Measurements from ENCODE around the gene GALNT5.
A peak's percentile ranks its signal among the peaks of the same experiment; 100 is the strongest.
"Not testable (repeated sequence)": the region's sequence is repeated elsewhere in the genome, so short reads cannot be mapped to it uniquely, and the experiment has no call there.

Gene GALNT5

GRCh38 chr2:157257312-157258252, at the start of gene GALNT5:
GALNT5 (plus strand) TSS chr2:157257705; CDS start chr2:157258083, 378 bp downstream.
- peak; percentile 68 for DNase-seq

GRCh38 chr2:157216286-157216965, 41.1 kb upstream of the GALNT5 start:
- no peak for DNase-seq

- no peak for DNase-seq
Measured at GRCh38 chr2:157217409-157217808, 40.1 kb upstream of the GALNT5 start.

GRCh38 chr2:157218911-157219310, 38.6 kb upstream of the GALNT5 start:
- no peak for DNase-seq

GRCh38 chr2:157220502-157220901, 37.0 kb upstream of the GALNT5 start:
- no peak for DNase-seq

- no peak for DNase-seq
Measured at GRCh38 chr2:157221394-157221988, 36.0 kb upstream of the GALNT5 start.

- DNase-seq = no peak
Measured at GRCh38 chr2:157223624-157224205, 33.8 kb upstream of the GALNT5 start.

- DNase-seq = not testable (repeated sequence)
Measured at GRCh38 chr2:157224448-157224847, 33.1 kb upstream of the GALNT5 start.

GRCh38 chr2:157227592-157227991, 29.9 kb upstream of the GALNT5 start:
- no peak for DNase-seq

- DNase-seq = no peak
Measured at GRCh38 chr2:157228946-157229345, 28.6 kb upstream of the GALNT5 start.

- no peak for DNase-seq
Measured at GRCh38 chr2:157229572-157229971, 27.9 kb upstream of the GALNT5 start.

- DNase-seq = no peak
Measured at GRCh38 chr2:157231476-157231875, 26.0 kb upstream of the GALNT5 start.

GRCh38 chr2:157233506-157233905, 24.0 kb upstream of the GALNT5 start:
- no peak for DNase-seq

- no peak for DNase-seq
Measured at GRCh38 chr2:157236404-157236803, 21.1 kb upstream of the GALNT5 start.

GRCh38 chr2:157238296-157238695, 19.2 kb upstream of the GALNT5 start:
- no peak for DNase-seq

- DNase-seq = no peak
Measured at GRCh38 chr2:157244691-157245090, 12.8 kb upstream of the GALNT5 start.

GRCh38 chr2:157245144-157245840, 12.2 kb upstream of the GALNT5 start:
- DNase-seq = no peak

- DNase-seq = no peak
Measured at GRCh38 chr2:157245846-157246764, 11.4 kb upstream of the GALNT5 start.

GRCh38 chr2:157246765-157247407, 10.6 kb upstream of the GALNT5 start:
- DNase-seq = no peak

GRCh38 chr2:157250836-157251235, 6.7 kb upstream of the GALNT5 start:
- DNase-seq = no peak

GRCh38 chr2:157251932-157252331, 5.6 kb upstream of the GALNT5 start:
- no peak for DNase-seq
